ENCODE results near the gene FAM3C. TPM values are rescaled to one million over a fixed set of nuclear protein-coding genes. Genes with fewer than 3 reads are reported as not detected.
"Not testable (repeated sequence)": the region's sequence is repeated elsewhere in the genome, so short reads cannot be mapped to it uniquely, and the experiment has no call there.

FAM3C gene
- total RNA-seq, 1 experiment from 2014 or later: 322 TPM

- BruUV-seq (replicated peaks): TSS peak; percentile 90
Observed at GRCh38 chr7:121438043-121438955, 42.2 kb upstream of the FAM3C start.

More at GRCh38 chr7:121438043-121438955, 42.2 kb upstream of the FAM3C start:
- H3K4me3 ChIP-seq (replicated peaks in 1 of 2; ENCODE audit: low read depth in 1 of 2, low read length in 2 of 2): peak overlapping the region in 1 of 2 experiments; percentile 39; a peak in 2 of 4 replicates
- H3K4me2 ChIP-seq (ENCODE audit: low read length): peak overlapping the region; percentile 70
- H3K36me3 ChIP-seq (ENCODE audit: control insufficient read depth in 1 of 2, insufficient read depth in 2 of 2, low read length in 2 of 2); H3K79me2 ChIP-seq (ENCODE audit: insufficient read depth, low read length); H4K20me1 ChIP-seq (ENCODE audit: insufficient read depth); RAD21 ChIA-PET (ENCODE audit: low non-redundant PET in 1 of 2, low total read pairs in 2 of 2, uncharacterized antibody in 2 of 2, unreplicated experiment in 2 of 2); H3K27me3 ChIP-seq (ENCODE audit: insufficient read depth, low read length); H3K9me2 ChIP-seq (ENCODE audit: insufficient read depth); H3K27ac ChIP-seq (ENCODE audit: low read depth, low read length); intact Hi-C loops (cut with micrococcal nuclease); H3K9me3 ChIP-seq (ENCODE audit: control insufficient read depth in 1 of 2, insufficient read depth in 1 of 2, low read depth in 1 of 2, low read length in 2 of 2): not testable (repeated sequence)
- DNase-seq (ENCODE audit: low read depth, low spot score) (peak; percentile 39), ATAC-seq (peak; percentile 80)
- TF ChIP-seq CTCF (IDR thresholded peaks at IDR 0.05 in 2 of 3, conservative IDR thresholded peaks at IDR 0.05 in 1 of 3; ENCODE audit: borderline replicate concordance in 1 of 3, insufficient read depth in 1 of 3, low read depth in 2 of 3, low read length in 2 of 3): peak in 1 of 3 experiments; percentile 14; a peak in 1 of 6 replicates
- peak; percentile 47; the same call in 1 of the 2 replicates for TF ChIP-seq POLR2AphosphoS5 (IDR thresholded peaks at IDR 0.05; ENCODE audit: low read depth, low read length)
- peak; percentile 39; the same call in 1 of the 2 replicates for TF ChIP-seq MAX (IDR thresholded peaks at IDR 0.05)
- peak; percentile 19 for TF ChIP-seq YY1 (IDR thresholded peaks at IDR 0.05; ENCODE audit: extremely low read depth, insufficient replicate concordance, low read depth, low read length)
- peak; percentile 6; the same call in 1 of the 2 replicates for TF ChIP-seq JUND (IDR thresholded peaks at IDR 0.05)
- TF ChIP-seq RAD21 (IDR thresholded peaks at IDR 0.05; ENCODE audit: low read depth): 0 out of 2 replicates have a peak, but pooled peaks have one; percentile 1
- TF ChIP-seq CBX3 (IDR thresholded peaks at IDR 0.05; ENCODE audit: low read depth): peak; percentile 88; the same call in 1 of the 2 replicates
- ChIA-PET CTCF (interaction anchor here (0.9 kb wide), 2 partner anchors 38 to 42 kb away, joined by 3 to 4 read pairs; partner anchors contain the start of gene FAM3C), POLR2A (interaction anchor here (1.4 kb wide), 1 partner anchor 41 kb away, joined by 10 read pairs; the partner anchor contains the start of gene FAM3C)
- H3K4me1 ChIP-seq (ENCODE audit: control insufficient read depth in 1 of 2, insufficient read depth in 2 of 2, low read length in 2 of 2): peaks cover 9 to 24% of the 10 kb centered on the region in 2 experiments
- H2AFZ ChIP-seq (ENCODE audit: low read depth, low read length, poor library complexity, severe bottlenecking): peak overlapping the region; percentile 96
- peak overlapping the region; percentile 12; the same call in 1 of the 2 replicates for H3K9ac ChIP-seq (ENCODE audit: low read length)
